Keratinocyte (primary cell): ENCODE data around the gene NPAS3. TPM values are rescaled to one million over a fixed set of nuclear protein-coding genes. Genes with fewer than 3 reads are reported as not detected.

Source experiments
- DNase-seq: peaks from one replicate; pipeline ENCODE4 v3.0.0-alpha.2; 2011; ENCODE audit warnings: low read depth, missing footprints, low spot score
- FAIRE-seq: peaks from 2 replicates; lab custom pipeline; 2011; peaks lifted over from hg19 to GRCh38; lab: Jason Lieb, UNC
- H2AFZ ChIP-seq: 2 replicates; pipeline ENCODE4 v1.6.0; 2012; ENCODE audit warnings: low read length, control low read depth, inconsistent platforms; ENCODE audit not compliant: control insufficient read depth
- H3K27ac ChIP-seq: 2 replicates; pipeline ENCODE4 v1.5.1; 2011; ENCODE audit warnings: low read length; ENCODE audit not compliant: control insufficient read depth, insufficient read depth
- H3K27me3 ChIP-seq: 3 replicates; pipeline ENCODE4 v1.6.0; 2011; ENCODE audit warnings: low read length; ENCODE audit not compliant: control insufficient read depth, insufficient read depth; ENCODE audit errors: extremely low read depth
- H3K36me3 ChIP-seq, 2 experiments: 2 replicates in 1 of 2; 3 replicates in 1 of 2; pipeline ENCODE4 v1.5.1; 2011; ENCODE audit warnings: low read length in 2 of 2, mild to moderate bottlenecking in 1 of 2; ENCODE audit not compliant: control insufficient read depth in 2 of 2, insufficient read depth in 2 of 2; ENCODE audit errors: extremely low read depth in 1 of 2
- H3K4me1 ChIP-seq: 3 replicates; pipeline ENCODE4 v1.5.1; 2011; ENCODE audit warnings: low read length; ENCODE audit not compliant: control insufficient read depth, insufficient read depth; ENCODE audit errors: extremely low read depth
- H3K4me2 ChIP-seq: 3 replicates; pipeline ENCODE4 v1.6.0; 2011; ENCODE audit warnings: low read depth, low read length; ENCODE audit not compliant: control insufficient read depth, insufficient read depth; ENCODE audit errors: extremely low read depth
- H3K4me3 ChIP-seq, 3 experiments: fragments of 200-600 bp in 1 of 3; sonication (generic) in 1 of 3; 2 replicates in 2 of 3; 3 replicates in 1 of 3; pipeline ENCODE4 v1.5.1; 2011 to 2016; ENCODE audit warnings: low read length in 3 of 3, mild to moderate bottlenecking in 3 of 3, control low read depth in 2 of 3, inconsistent platforms in 1 of 3, low read depth in 1 of 3, mixed read lengths in 1 of 3, mixed run types in 1 of 3, moderate library complexity in 1 of 3; ENCODE audit not compliant: control insufficient read depth in 2 of 3, insufficient read depth in 2 of 3; ENCODE audit errors: extremely low read depth in 1 of 3
- H3K79me2 ChIP-seq: 2 replicates; pipeline ENCODE4 v1.6.0; 2012; ENCODE audit warnings: low read length; ENCODE audit not compliant: control insufficient read depth, insufficient read depth
- H3K9ac ChIP-seq: 3 replicates; pipeline ENCODE4 v1.6.0; 2011; ENCODE audit warnings: low read length; ENCODE audit not compliant: control insufficient read depth, insufficient read depth; ENCODE audit errors: extremely low read depth
- H3K9me1 ChIP-seq: 3 replicates; pipeline ENCODE4 v1.6.0; 2011; ENCODE audit warnings: low read length; ENCODE audit not compliant: control insufficient read depth, insufficient read depth; ENCODE audit errors: extremely low read depth
- H3K9me3 ChIP-seq: 2 replicates; pipeline ENCODE4 v1.5.1; 2012; ENCODE audit warnings: low read depth, low read length; ENCODE audit not compliant: control insufficient read depth
- H4K20me1 ChIP-seq: 3 replicates; pipeline ENCODE4 v1.6.0; 2011; ENCODE audit warnings: low read length; ENCODE audit not compliant: control insufficient read depth, insufficient read depth; ENCODE audit errors: extremely low read depth
- CTCF ChIP-seq, 3 experiments: IDR thresholded peaks in 1 of 3; conservative IDR thresholded peaks in 1 of 3; optimal IDR thresholded peaks in 1 of 3; 2 replicates in 2 of 3; 3 replicates in 1 of 3; pipeline versions ENCODE3 to v1.5.1; 2011; ENCODE audit warnings: low read length in 3 of 3, mild to moderate bottlenecking in 3 of 3, moderate library complexity in 2 of 3, control low read depth in 1 of 3, inconsistent platforms in 1 of 3; ENCODE audit not compliant: insufficient read depth in 2 of 3; ENCODE audit errors: extremely low read depth in 1 of 3
- EZH2 ChIP-seq: IDR thresholded peaks from one replicate; pipeline ENCODE4 v1.6.1; 2012; ENCODE audit warnings: inconsistent platforms, mild to moderate bottlenecking, low read length, moderate library complexity
- dilution Hi-C: fragments of 300-500 bp; cut with MboI; formaldehyde crosslinking; loops from one replicate; pipeline ENCODE4 v1.7.0; 2020; ENCODE audit warnings: low sequenced_read_pairs; ENCODE audit not compliant: extremely low pct_ligation_motif_present
- polyA plus RNA-seq, 5 experiments: library from polyadenylated mRNA; depleted of rRNA in 3 of 5; stranded (reverse) in 3 of 5; stranded (forward) in 1 of 5; unstranded in 1 of 5; fragments of >200 nt; gene quantifications; 1 replicate in 1 of 5; 2 replicates in 3 of 5; 3 replicates in 1 of 5; pipeline versions ENCODE4 v1.2.1 to v1.2.3, GENCODE V29; 2011 to 2012; ENCODE audit warnings: missing spikeins in 2 of 5, low read depth in 1 of 5, low replicate concordance in 1 of 5

The NPAS3 gene
- polyA plus RNA-seq, 1 donor (not counting 4 experiments of a cell fraction or from before 2014, with no cell fraction given): 0.07 TPM

GRCh38 chr14:33343016-33343415, 404.3 kb downstream of the NPAS3 start:
- FAIRE-seq: no peak

GRCh38 chr14:33347796-33348195, 409.1 kb downstream of the NPAS3 start:
- H3K27me3 ChIP-seq: peaks cover 3% of the 10 kb centered on the region
- no peak overlapping the region for H3K9ac ChIP-seq
- no peak overlapping the region for H2AFZ ChIP-seq
- H3K79me2 ChIP-seq: no peaks in the 10 kb centered on the region
- no peaks in the 10 kb centered on the region for H3K9me3 ChIP-seq
- no peak for FAIRE-seq
- DNase-seq: no peak
- no peaks in the 10 kb centered on the region for H3K4me1 ChIP-seq
- H3K9me1 ChIP-seq: no peaks in the 10 kb centered on the region
- no peak overlapping the region for H3K27ac ChIP-seq
- H3K36me3 ChIP-seq: no peaks in the 10 kb centered on the region
- no peak overlapping the region for H3K4me3 ChIP-seq
- dilution Hi-C loops: no loop called here
- H3K4me2 ChIP-seq: no peak overlapping the region
- no peaks in the 10 kb centered on the region for H4K20me1 ChIP-seq
- TF ChIP-seq EZH2 (no peak), CTCF (optimal IDR thresholded peaks at IDR 0.05 in 1 of 3, IDR thresholded peaks at IDR 0.05 in 1 of 3, conservative IDR thresholded peaks at IDR 0.05 in 1 of 3; ENCODE audit: extremely low read depth in 1 of 3, insufficient read depth in 2 of 3, low read length in 3 of 3) (no peak)

More at GRCh38 chr14:33343016-33343415, 404.3 kb downstream of the NPAS3 start:
- no peak overlapping the region for H3K4me3 ChIP-seq
- H3K9me1 ChIP-seq: no peaks in the 10 kb centered on the region
- H3K27ac ChIP-seq: no peak overlapping the region
- no peak overlapping the region for H3K4me2 ChIP-seq
- no peak for DNase-seq
- peaks cover 2% of the 10 kb centered on the region for H3K27me3 ChIP-seq
- no peaks in the 10 kb centered on the region for H4K20me1 ChIP-seq
- no peaks in the 10 kb centered on the region for H3K79me2 ChIP-seq
- H3K36me3 ChIP-seq: no peaks in the 10 kb centered on the region
- no peaks in the 10 kb centered on the region for H3K9me3 ChIP-seq
- no peak overlapping the region for H2AFZ ChIP-seq
- no peaks in the 10 kb centered on the region for H3K4me1 ChIP-seq
- TF ChIP-seq EZH2: no peak
- TF ChIP-seq CTCF (optimal IDR thresholded peaks at IDR 0.05 in 1 of 3, IDR thresholded peaks at IDR 0.05 in 1 of 3, conservative IDR thresholded peaks at IDR 0.05 in 1 of 3; ENCODE audit: extremely low read depth in 1 of 3, insufficient read depth in 2 of 3, low read length in 3 of 3): no peak
- H3K9ac ChIP-seq: no peak overlapping the region
- dilution Hi-C loops: no loop called here
